IMR-90 (cell line): Measurements from ENCODE around the gene OR4S2. TPM values are rescaled to one million over a fixed set of nuclear protein-coding genes. Genes with fewer than 3 reads are reported as not detected.

Experiments used
- polyA plus RNA-seq, 3 experiments: library from polyadenylated mRNA; depleted of rRNA; stranded (reverse); fragments of >200 nt; gene quantifications; 2 replicates each; pipeline ENCODE4 v1.2.3, GENCODE V29; 2012; ENCODE audit warnings: low replicate concordance in 1 of 3
- total RNA-seq: library from RNA; depleted of rRNA; stranded (reverse); fragments of >200 nt; gene quantifications from 2 replicates; pipeline ENCODE4 v1.2.3, GENCODE V29; 2012; rRNA removed

Gene OR4S2
- total and polyA plus RNA-seq, 2 of the 4 experiments (the other 2 are of a cell fraction) = not detected

Other genes starting within 250 kb of the OR4S2 start
- not detected in 2 replicates for gene OR4C15, start 93.9 kb upstream of the OR4S2 start, total RNA-seq
- gene OR4C15, start 93.9 kb upstream of the OR4S2 start, polyA plus RNA-seq (2012; rRNA removed) = not detected in 2 replicates
- gene OR4C16, start 76.2 kb upstream of the OR4S2 start, total RNA-seq = not detected in 2 replicates
- gene OR4C16, start 76.2 kb upstream of the OR4S2 start, polyA plus RNA-seq (2012; rRNA removed) = not detected in 2 replicates
- gene OR4C11, start 40.7 kb upstream of the OR4S2 start, total RNA-seq = not detected in 2 replicates
- not detected in 2 replicates for gene OR4C11, start 40.7 kb upstream of the OR4S2 start, polyA plus RNA-seq (2012; rRNA removed)
- gene OR4P4, start 13.2 kb upstream of the OR4S2 start, total RNA-seq = not detected in 2 replicates
- not detected in 2 replicates for gene OR4P4, start 13.2 kb upstream of the OR4S2 start, polyA plus RNA-seq (2012; rRNA removed)
- not detected in 2 replicates for gene OR4C6, start 13.9 kb downstream of the OR4S2 start, total RNA-seq
- not detected in 2 replicates for gene OR4C6, start 13.9 kb downstream of the OR4S2 start, polyA plus RNA-seq (2012; rRNA removed)
- gene OR5D13, start 125.1 kb downstream of the OR4S2 start, total RNA-seq = not detected in 2 replicates
- not detected in 2 replicates for gene OR5D13, start 125.1 kb downstream of the OR4S2 start, polyA plus RNA-seq (2012; rRNA removed)
- gene OR5D14, start 147.2 kb downstream of the OR4S2 start, total RNA-seq = not detected in 2 replicates
- not detected in 2 replicates for gene OR5D14, start 147.2 kb downstream of the OR4S2 start, polyA plus RNA-seq (2012; rRNA removed)
- gene OR5L1, start 163.0 kb downstream of the OR4S2 start, total RNA-seq = not detected in 2 replicates
- gene OR5L1, start 163.0 kb downstream of the OR4S2 start, polyA plus RNA-seq (2012; rRNA removed) = not detected in 2 replicates
- not detected in 2 replicates for gene OR5D18, start 171.3 kb downstream of the OR4S2 start, total RNA-seq
- gene OR5D18, start 171.3 kb downstream of the OR4S2 start, polyA plus RNA-seq (2012; rRNA removed) = not detected in 2 replicates
- gene OR5L2, start 178.9 kb downstream of the OR4S2 start, total RNA-seq = not detected in 2 replicates
- not detected in 2 replicates for gene OR5L2, start 178.9 kb downstream of the OR4S2 start, polyA plus RNA-seq (2012; rRNA removed)
- gene OR5D16, start 190.4 kb downstream of the OR4S2 start, total RNA-seq = not detected in 2 replicates
- not detected in 2 replicates for gene OR5D16, start 190.4 kb downstream of the OR4S2 start, polyA plus RNA-seq (2012; rRNA removed)
- gene TRIM51, start 235.0 kb downstream of the OR4S2 start, total RNA-seq = not detected in 2 replicates
- gene TRIM51, start 235.0 kb downstream of the OR4S2 start, polyA plus RNA-seq (2012; rRNA removed) = not detected in 2 replicates